MCF 10A (cell line): ENCODE data around the gene RNF115. TPM values are rescaled to one million over a fixed set of nuclear protein-coding genes. Genes with fewer than 3 reads are reported as not detected.

Source experiments
- BruUV-seq: library from RNA; stranded (reverse); fragments of 400-500 nt; replicated peaks from 2 replicates; lab custom pipeline; 2021; lab: Mats Ljungman, UMichigan
- CTCF ChIA-PET: fragments of 300-600 bp; sonication (Branson Sonifier 250); formaldehyde crosslinking; extraction: SDS; loops from one replicate; lab custom pipeline; 2021; ENCODE audit warnings: antibody characterized with exemption, inconsistent platforms; lab: Yijun Ruan, JAX
- POLR2A ChIA-PET: fragments of 300-600, 350-650 bp; sonication (Branson Sonifier 250); formaldehyde crosslinking; extraction: SDS; loops from one replicate; lab custom pipeline; 2020; ENCODE audit warnings: antibody characterized with exemption, inconsistent platforms; lab: Yijun Ruan, JAX
- DNase-seq: peaks from one replicate; pipeline ENCODE4 v3.0.0-alpha.2; 2018; ENCODE audit not compliant: unreplicated experiment
- H3K27ac Mint-ChIP-seq: one replicate; pipeline ENCODE4 v1.8.0; 2022; ENCODE audit warnings: mild to moderate bottlenecking, low read depth, mixed read lengths; ENCODE audit not compliant: unreplicated experiment
- H3K27me3 Mint-ChIP-seq: one replicate; pipeline ENCODE4 v1.8.0; 2022; ENCODE audit warnings: mixed read lengths; ENCODE audit not compliant: insufficient read depth, unreplicated experiment
- H3K36me3 Mint-ChIP-seq: one replicate; pipeline ENCODE4 v1.8.0; 2022; ENCODE audit warnings: mild to moderate bottlenecking, moderate library complexity, mixed read lengths; ENCODE audit not compliant: insufficient read depth, unreplicated experiment
- H3K4me1 Mint-ChIP-seq: one replicate; pipeline ENCODE4 v1.8.0; 2022; ENCODE audit warnings: mixed read lengths; ENCODE audit not compliant: insufficient read depth, unreplicated experiment
- H3K4me3 Mint-ChIP-seq: one replicate; pipeline ENCODE4 v1.8.0; 2022; ENCODE audit warnings: mild to moderate bottlenecking, moderate library complexity, mixed read lengths; ENCODE audit not compliant: unreplicated experiment
- H3K9me3 Mint-ChIP-seq: one replicate; pipeline ENCODE4 v1.8.0; 2022; ENCODE audit warnings: mixed read lengths; ENCODE audit not compliant: unreplicated experiment
- intact Hi-C: fragments of 100-400 bp; cut with micrococcal nuclease; formaldehyde crosslinking; loops from 2 replicates; pipeline ENCODE4 v1.14.1; 2022
- total RNA-seq: library from RNA; stranded (reverse); gene quantifications from 2 replicates; pipeline ENCODE4 v1.2.3, GENCODE V29; 2022
- TF ChIP-seq, protein P1 (sequence below): fragments of 200-600 bp; IDR thresholded peaks from one replicate; pipeline ENCODE4 v1.8.0; 2022; ENCODE audit warnings: antibody characterized with exemption, mild to moderate bottlenecking; ENCODE audit not compliant: unreplicated experiment

The RNF115 gene
- total RNA-seq, 1 experiment from 2014 or later, result 19.5 TPM

DNA sequence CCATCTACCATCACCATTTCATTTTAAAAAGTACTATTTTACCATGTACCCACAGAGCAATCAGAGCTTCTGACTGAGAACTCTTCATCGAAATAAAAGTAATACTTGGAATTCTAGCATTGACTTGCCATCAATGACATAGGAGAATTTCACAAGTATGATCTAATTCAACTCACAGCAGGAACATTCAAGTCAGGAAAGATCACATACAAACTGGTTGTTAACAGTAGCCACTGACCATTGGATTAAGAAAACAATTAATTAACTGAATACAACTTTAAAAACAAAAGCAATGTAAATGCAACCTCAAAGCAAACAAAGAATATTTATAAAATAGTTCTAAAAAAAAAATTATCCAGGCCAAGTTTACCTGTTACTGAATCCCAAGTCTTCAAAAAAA, 18.8 kb downstream of the RNF115 start:
- CTCF ChIA-PET, result interaction anchor here (1.0 to 1.7 kb wide), 2 partner anchors 13 to 19 kb away, joined by 3 to 5 read pairs; partner anchors contain the start of genes POLR3C and RNF115

DNA sequence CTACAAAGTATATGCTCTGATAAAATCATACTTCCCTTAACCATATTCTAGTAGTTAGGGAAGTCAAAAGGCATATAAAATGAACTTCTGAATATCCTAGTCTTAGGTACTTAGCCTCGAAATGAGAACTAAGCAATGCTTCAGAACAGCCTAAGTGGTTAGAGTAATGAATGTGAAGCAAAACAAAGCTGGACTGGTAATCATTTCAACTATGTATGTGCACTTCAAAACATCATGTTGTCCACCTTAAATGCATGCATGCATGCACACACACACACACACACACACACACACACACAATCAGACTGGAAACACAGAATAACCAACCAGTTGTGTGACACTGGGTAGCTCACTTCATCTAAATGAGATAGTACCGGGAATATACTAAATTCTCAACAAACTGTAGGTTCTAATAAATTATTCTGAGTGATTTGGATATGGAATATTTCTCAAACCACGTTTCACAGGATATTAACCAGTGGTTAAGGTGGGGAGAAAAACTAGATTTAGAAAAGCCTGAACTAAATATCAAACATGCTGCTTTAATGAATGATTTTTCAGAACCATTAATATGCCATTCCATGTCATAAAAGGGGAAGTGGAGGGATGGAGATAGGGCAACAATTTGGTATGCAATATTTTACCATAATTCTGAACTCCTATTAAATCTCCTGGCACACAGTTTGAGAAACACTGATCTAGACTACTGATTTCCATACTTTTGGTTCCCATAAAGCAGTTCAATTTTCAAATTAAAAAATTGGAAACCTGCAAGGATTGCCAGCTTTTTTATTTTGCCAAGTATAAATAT, 19.5 kb downstream of the RNF115 start:
- POLR2A ChIA-PET, result interaction anchor here (0.8 to 7.2 kb wide), 8 partner anchors 14 to 154 kb away, joined by 3 to 46 read pairs (median 4); partner anchors contain the start of genes LIX1L, PIAS3, POLR3C and RNF115
- no peak for DNase-seq
- H3K9me3 Mint-ChIP-seq, result no peaks in the 10 kb centered on the region
- peaks cover 41% of the 10 kb centered on the region for H3K4me1 Mint-ChIP-seq
- no peak overlapping the region for H3K4me3 Mint-ChIP-seq
- H3K27me3 Mint-ChIP-seq, result no peaks in the 10 kb centered on the region
- TF ChIP-seq, protein P1, sequence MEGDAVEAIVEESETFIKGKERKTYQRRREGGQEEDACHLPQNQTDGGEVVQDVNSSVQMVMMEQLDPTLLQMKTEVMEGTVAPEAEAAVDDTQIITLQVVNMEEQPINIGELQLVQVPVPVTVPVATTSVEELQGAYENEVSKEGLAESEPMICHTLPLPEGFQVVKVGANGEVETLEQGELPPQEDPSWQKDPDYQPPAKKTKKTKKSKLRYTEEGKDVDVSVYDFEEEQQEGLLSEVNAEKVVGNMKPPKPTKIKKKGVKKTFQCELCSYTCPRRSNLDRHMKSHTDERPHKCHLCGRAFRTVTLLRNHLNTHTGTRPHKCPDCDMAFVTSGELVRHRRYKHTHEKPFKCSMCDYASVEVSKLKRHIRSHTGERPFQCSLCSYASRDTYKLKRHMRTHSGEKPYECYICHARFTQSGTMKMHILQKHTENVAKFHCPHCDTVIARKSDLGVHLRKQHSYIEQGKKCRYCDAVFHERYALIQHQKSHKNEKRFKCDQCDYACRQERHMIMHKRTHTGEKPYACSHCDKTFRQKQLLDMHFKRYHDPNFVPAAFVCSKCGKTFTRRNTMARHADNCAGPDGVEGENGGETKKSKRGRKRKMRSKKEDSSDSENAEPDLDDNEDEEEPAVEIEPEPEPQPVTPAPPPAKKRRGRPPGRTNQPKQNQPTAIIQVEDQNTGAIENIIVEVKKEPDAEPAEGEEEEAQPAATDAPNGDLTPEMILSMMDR, result no peak
- H3K27ac Mint-ChIP-seq, result no peak overlapping the region
- no TSS peak for BruUV-seq
- no peaks in the 10 kb centered on the region for H3K36me3 Mint-ChIP-seq
- CTCF ChIA-PET, result interaction anchor here (0.9 to 1.7 kb wide), 4 partner anchors 10 to 84 kb away, joined by 3 to 6 read pairs (median 4); no protein-coding TSS in a partner anchor
- intact Hi-C loops, result no loop called here

More for the DNA sequence above, 18.8 kb downstream of the RNF115 start:
- DNase-seq, result no peak
- H3K27ac Mint-ChIP-seq, result no peak overlapping the region
- no TSS peak for BruUV-seq
- no peaks in the 10 kb centered on the region for H3K27me3 Mint-ChIP-seq
- H3K4me1 Mint-ChIP-seq, result peaks cover 40% of the 10 kb centered on the region
- intact Hi-C loops, result no loop called here
- TF ChIP-seq, protein P1, result no peak
- H3K9me3 Mint-ChIP-seq, result no peaks in the 10 kb centered on the region
- H3K36me3 Mint-ChIP-seq, result no peaks in the 10 kb centered on the region
- no peak overlapping the region for H3K4me3 Mint-ChIP-seq
- POLR2A ChIA-PET, result interaction anchor here (0.8 to 7.2 kb wide), 4 partner anchors 19 to 153 kb away, joined by 3 to 46 read pairs (median 14); partner anchors contain the start of genes LIX1L, POLR3C and RNF115

DNA sequence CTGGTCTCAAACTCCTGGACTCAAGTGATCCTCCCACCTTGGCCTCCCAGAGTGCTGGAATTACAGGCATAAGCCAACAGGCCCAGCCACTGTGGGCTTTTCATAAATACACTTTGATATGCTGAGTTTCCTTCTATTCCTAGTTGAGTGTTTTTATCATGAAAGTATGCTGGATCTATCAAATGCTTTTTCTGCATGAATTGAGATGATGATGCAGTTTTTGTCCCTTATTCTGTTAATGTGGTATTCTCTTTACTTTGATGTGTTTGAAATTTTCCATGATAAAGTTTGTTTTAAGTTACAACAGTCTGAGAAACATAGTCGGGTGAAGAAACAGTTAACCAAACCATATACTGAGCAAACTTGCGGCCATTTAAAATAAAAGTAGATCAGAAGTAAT, 24.1 kb downstream of the RNF115 start:
- no peak overlapping the region for H3K4me3 Mint-ChIP-seq
- TF ChIP-seq, protein P1, result no peak
- H3K27ac Mint-ChIP-seq, result no peak overlapping the region
- H3K36me3 Mint-ChIP-seq, result peaks cover 4% of the 10 kb centered on the region
- CTCF ChIA-PET, result no interaction called here
- BruUV-seq, result no TSS peak
- DNase-seq, result no peak
- H3K9me3 Mint-ChIP-seq, result peaks cover 24% of the 10 kb centered on the region
- POLR2A ChIA-PET, result no interaction called here
- intact Hi-C loops, result no loop called here
- H3K4me1 Mint-ChIP-seq, result peaks cover 27% of the 10 kb centered on the region
- no peaks in the 10 kb centered on the region for H3K27me3 Mint-ChIP-seq

GRCh38 chr1:145796753-145797152, 27.1 kb downstream of the RNF115 start:
- no peak overlapping the region for H3K27ac Mint-ChIP-seq
- CTCF ChIA-PET, result interaction anchor here (0.6 to 2.3 kb wide), 2 partner anchors 9 to 11 kb away, joined by 3 to 11 read pairs; no protein-coding TSS in a partner anchor
- H3K27me3 Mint-ChIP-seq, result no peaks in the 10 kb centered on the region
- H3K4me3 Mint-ChIP-seq, result no peak overlapping the region
- intact Hi-C loops, result no loop called here
- peaks cover 24% of the 10 kb centered on the region for H3K9me3 Mint-ChIP-seq
- BruUV-seq, result no TSS peak
- TF ChIP-seq, protein P1, result no peak
- POLR2A ChIA-PET, result interaction anchor here (1.7 kb wide), 2 partner anchors 9 to 27 kb away, joined by 4 to 8 read pairs; partner anchors contain the start of genes POLR3C and RNF115
- peaks cover 16% of the 10 kb centered on the region for H3K4me1 Mint-ChIP-seq
- H3K36me3 Mint-ChIP-seq, result peaks cover 22% of the 10 kb centered on the region
- no peak for DNase-seq
